KMS-11 (cell line): ENCODE measurements around the gene GRIP2.

Experiments
- H2AFZ ChIP-seq: fragments of 200-600 bp; sonication (generic); 2 replicates; pipeline ENCODE4 v1.6.1; 2016; ENCODE audit warnings: antibody characterized with exemption, mixed run types, low read depth
- H3K27ac ChIP-seq: fragments of 200-600 bp; sonication (generic); 2 replicates; pipeline ENCODE4 v1.6.1; 2016; ENCODE audit warnings: mild to moderate bottlenecking, mixed run types
- H3K27me3 ChIP-seq: fragments of 200-600 bp; sonication (generic); 2 replicates; pipeline ENCODE4 v1.6.1; 2017; ENCODE audit warnings: mild to moderate bottlenecking, low read depth, mixed run types, moderate library complexity; ENCODE audit not compliant: insufficient read depth
- H3K36me3 ChIP-seq: fragments of 200-600 bp; sonication (generic); 2 replicates; pipeline ENCODE4 v1.6.1; 2017; ENCODE audit warnings: mild to moderate bottlenecking, mixed run types; ENCODE audit not compliant: insufficient read depth
- H3K4me1 ChIP-seq: fragments of 200-600 bp; sonication (generic); 2 replicates; pipeline ENCODE4 v1.6.1; 2016; ENCODE audit warnings: mild to moderate bottlenecking, low read depth, mixed run types; ENCODE audit not compliant: poor library complexity, severe bottlenecking
- H3K4me2 ChIP-seq: fragments of 200-600 bp; sonication (generic); 2 replicates; pipeline ENCODE4 v1.7.0; 2016; ENCODE audit warnings: mild to moderate bottlenecking, mixed run types
- H3K4me3 ChIP-seq: fragments of 200-600 bp; sonication (generic); IDR thresholded peaks from 2 replicates; pipeline ENCODE4 v1.6.1; 2017; ENCODE audit warnings: low read depth, low read length, mixed read lengths; ENCODE audit not compliant: insufficient read depth
- H3K79me2 ChIP-seq: fragments of 200-600 bp; sonication (generic); 2 replicates; pipeline ENCODE4 v1.6.1; 2016; ENCODE audit warnings: low read depth, mixed run types; ENCODE audit not compliant: insufficient read depth
- H3K9ac ChIP-seq: fragments of 200-600 bp; sonication (generic); 2 replicates; pipeline ENCODE4 v1.6.1; 2016; ENCODE audit warnings: mild to moderate bottlenecking, mixed run types
- H4K20me1 ChIP-seq: fragments of 200-600 bp; sonication (generic); 2 replicates; pipeline ENCODE4 v1.6.1; 2016; ENCODE audit warnings: mild to moderate bottlenecking, mixed run types; ENCODE audit not compliant: insufficient read depth
- CTCF ChIP-seq: fragments of 200-600 bp; sonication (generic); conservative IDR thresholded peaks from 2 replicates; pipeline ENCODE4 v1.6.1; 2017; ENCODE audit warnings: low read depth, mild to moderate bottlenecking, antibody characterized with exemption, low read length, moderate library complexity, mixed read lengths

The GRIP2 gene

GRCh38 chr3:14576163-14576562, 36.0 kb upstream of the GRIP2 start:
- Histone ChIP-seq H3K36me3 (no peaks in the 10 kb centered on the region), H3K9ac (no peak overlapping the region), H3K79me2 (no peaks in the 10 kb centered on the region), H3K4me2 (no peak overlapping the region), H4K20me1 (no peaks in the 10 kb centered on the region), H3K4me3 (no peak overlapping the region), H3K4me1 (no peaks in the 10 kb centered on the region), H3K27ac (no peak overlapping the region), H2AFZ (no peak overlapping the region), H3K27me3 (no peaks in the 10 kb centered on the region; the same call in 1 of the 2 replicates)
- TF ChIP-seq CTCF, result no peak

- Histone ChIP-seq H3K79me2 (no peaks in the 10 kb centered on the region), H4K20me1 (no peaks in the 10 kb centered on the region), H3K27ac (no peak overlapping the region), H3K4me1 (no peaks in the 10 kb centered on the region), H3K36me3 (no peaks in the 10 kb centered on the region), H3K4me3 (no peak overlapping the region), H3K4me2 (no peak overlapping the region), H3K27me3 (peaks cover 5% of the 10 kb centered on the region; the same call in 1 of the 2 replicates), H2AFZ (no peak overlapping the region), H3K9ac (no peak overlapping the region)
- no peak for TF ChIP-seq CTCF
Observed at GRCh38 chr3:14574183-14574582, 34.0 kb upstream of the GRIP2 start.

- no peaks in the 10 kb centered on the region for H3K79me2 ChIP-seq
- H3K36me3 ChIP-seq, result no peaks in the 10 kb centered on the region
- H3K9ac ChIP-seq, result no peak overlapping the region
- H3K4me2 ChIP-seq, result no peak overlapping the region
- peaks cover 5% of the 10 kb centered on the region; the same call in 1 of the 2 replicates for H3K27me3 ChIP-seq
- no peak for TF ChIP-seq CTCF
- no peaks in the 10 kb centered on the region for H3K4me1 ChIP-seq
- no peak overlapping the region for H2AFZ ChIP-seq
- no peak overlapping the region for H3K4me3 ChIP-seq
- H4K20me1 ChIP-seq, result no peaks in the 10 kb centered on the region
- no peak overlapping the region for H3K27ac ChIP-seq
Observed at GRCh38 chr3:14573706-14574105, 33.6 kb upstream of the GRIP2 start.

- peaks cover 8% of the 10 kb centered on the region for H3K4me1 ChIP-seq
- H4K20me1 ChIP-seq, result no peaks in the 10 kb centered on the region
- H3K27me3 ChIP-seq, result peaks cover 5% of the 10 kb centered on the region; the same call in 1 of the 2 replicates
- no peaks in the 10 kb centered on the region for H3K79me2 ChIP-seq
- H3K9ac ChIP-seq, result no peak overlapping the region
- no peak for TF ChIP-seq CTCF
- H2AFZ ChIP-seq, result no peak overlapping the region
- no peaks in the 10 kb centered on the region for H3K36me3 ChIP-seq
- no peak overlapping the region for H3K27ac ChIP-seq
- no peak overlapping the region for H3K4me3 ChIP-seq
- no peak overlapping the region for H3K4me2 ChIP-seq
Observed at GRCh38 chr3:14570864-14571263, 30.7 kb upstream of the GRIP2 start.
